Smooth muscle cell (in vitro differentiated cells): Measurements from ENCODE around the gene YJEFN3. TPM values are rescaled to one million over a fixed set of nuclear protein-coding genes. Genes with fewer than 3 reads are reported as not detected.

ENCODE experiments used
- DNase-seq: peaks from one replicate; lab custom pipeline; 2025; ENCODE audit not compliant: unreplicated experiment; lab: John Stamatoyannopoulos, UW
- H2AFZ ChIP-seq: fragments of 200-600 bp; sonication (generic); 2 replicates; pipeline ENCODE4 v1.6.0; 2016; ENCODE audit warnings: antibody characterized with exemption, low read depth, mild to moderate bottlenecking
- H3F3A ChIP-seq: fragments of 200-600 bp; sonication (generic); 2 replicates; pipeline ENCODE4 v1.6.0; 2017; ENCODE audit warnings: antibody characterized with exemption, low read depth
- H3K27ac ChIP-seq: fragments of 200-600 bp; sonication (generic); 2 replicates; pipeline ENCODE4 v1.5.1; 2016; ENCODE audit warnings: low read depth, mild to moderate bottlenecking
- H3K27me3 ChIP-seq: fragments of 200-600 bp; sonication (generic); 2 replicates; pipeline ENCODE4 v1.6.1; 2016; ENCODE audit warnings: low read depth, mild to moderate bottlenecking
- H3K36me3 ChIP-seq: fragments of 200-600 bp; sonication (generic); 2 replicates; pipeline ENCODE4 v1.5.1; 2016; ENCODE audit warnings: low read depth
- H3K4me1 ChIP-seq: fragments of 200-600 bp; sonication (generic); 2 replicates; pipeline ENCODE4 v1.5.1; 2016; ENCODE audit warnings: low read depth
- H3K4me2 ChIP-seq: fragments of 200-600 bp; sonication (generic); 2 replicates; pipeline ENCODE4 v1.6.0; 2016; ENCODE audit warnings: mild to moderate bottlenecking
- H3K4me3 ChIP-seq: fragments of 200-600 bp; sonication (generic); 2 replicates; pipeline ENCODE4 v1.5.1; 2016; ENCODE audit warnings: mild to moderate bottlenecking
- H3K79me2 ChIP-seq: fragments of 200-600 bp; sonication (generic); 2 replicates; pipeline ENCODE4 v1.6.0; 2016; ENCODE audit warnings: low read depth, mild to moderate bottlenecking
- H3K9ac ChIP-seq: fragments of 200-600 bp; sonication (generic); 2 replicates; pipeline ENCODE4 v1.6.0; 2016; ENCODE audit warnings: low read depth
- H3K9me3 ChIP-seq: fragments of 200-600 bp; sonication (generic); replicated peaks from 2 replicates; pipeline ENCODE4 v1.5.1; 2016; ENCODE audit warnings: low read depth
- H4K20me1 ChIP-seq: fragments of 200-600 bp; sonication (generic); 2 replicates; pipeline ENCODE4 v1.6.0; 2016; ENCODE audit warnings: low read depth
- CTCF ChIP-seq: fragments of 200-600 bp; sonication (generic); IDR thresholded peaks from 2 replicates; pipeline ENCODE4 v1.5.1; 2017; ENCODE audit warnings: borderline replicate concordance, mild to moderate bottlenecking, antibody characterized with exemption; ENCODE audit not compliant: insufficient read depth, poor library complexity, severe bottlenecking
- WGBS: methylation state at CpG from one replicate; pipeline ENCODE4 v1.1.7; 2016; ENCODE audit warnings: low lambda C conversion rate; 5-methylcytosine and 5-hydroxymethylcytosine counted together
- polyA plus RNA-seq: library from polyadenylated mRNA; unstranded; fragments of >200 nt; fragmentation: Nextera tagmentation; extraction: Ambion mirVana; gene quantifications from 2 replicates; pipeline ENCODE4 v1.2.1, GENCODE V29; 2016
- total RNA-seq: library from RNA; depleted of rRNA; stranded (reverse); fragments of >200 nt; gene quantifications from 2 replicates; pipeline ENCODE4 v1.2.3, GENCODE V29; 2014

The YJEFN3 gene
- total and polyA plus RNA-seq, 2 experiments from 2014 or later = 2.2 to 5.8 TPM

GRCh38 chr19:19546751-19547162, 18.0 kb downstream of the YJEFN3 start:
- TF ChIP-seq CTCF = no peak
- no peak overlapping the region for H3K4me2 ChIP-seq
- H3K79me2 ChIP-seq = no peaks in the 10 kb centered on the region
- no peaks in the 10 kb centered on the region for H3F3A ChIP-seq
- no peaks in the 10 kb centered on the region for H3K36me3 ChIP-seq
- H3K4me3 ChIP-seq = no peak overlapping the region
- no peaks in the 10 kb centered on the region for H3K9me3 ChIP-seq
- no peak overlapping the region for H3K27ac ChIP-seq
- DNase-seq = no peak
- H4K20me1 ChIP-seq = no peaks in the 10 kb centered on the region
- H3K4me1 ChIP-seq = peaks cover 11% of the 10 kb centered on the region
- H2AFZ ChIP-seq = no peak overlapping the region
- no peaks in the 10 kb centered on the region for H3K27me3 ChIP-seq
- H3K9ac ChIP-seq = no peak overlapping the region
- 90% methylated on average over 13 of the region's 19 CpGs for WGBS

GRCh38 chr19:19547674-19548336, 19.1 kb downstream of the YJEFN3 start:
- no peaks in the 10 kb centered on the region for H3K9me3 ChIP-seq
- 96% methylated on average over 15 of the region's 15 CpGs for WGBS
- H3K27ac ChIP-seq = peak overlapping the region; percentile 69
- no peaks in the 10 kb centered on the region for H3K79me2 ChIP-seq
- no peaks in the 10 kb centered on the region for H3F3A ChIP-seq
- TF ChIP-seq CTCF = no peak
- H2AFZ ChIP-seq = no peak overlapping the region
- no peak overlapping the region for H3K9ac ChIP-seq
- H3K27me3 ChIP-seq = no peaks in the 10 kb centered on the region
- no peaks in the 10 kb centered on the region for H4K20me1 ChIP-seq
- no peak overlapping the region for H3K4me3 ChIP-seq
- no peak overlapping the region for H3K4me2 ChIP-seq
- peaks cover 12% of the 10 kb centered on the region for H3K4me1 ChIP-seq
- DNase-seq = no peak
- H3K36me3 ChIP-seq = no peaks in the 10 kb centered on the region

GRCh38 chr19:19548915-19549759, 20.4 kb downstream of the YJEFN3 start:
- Histone ChIP-seq H3K4me3 (no peak overlapping the region), H3K27ac (peak overlapping the region; percentile 69), H4K20me1 (no peaks in the 10 kb centered on the region), H2AFZ (no peak overlapping the region), H3K9ac (peak overlapping the region; percentile 48), H3F3A (no peaks in the 10 kb centered on the region), H3K4me1 (peaks cover 12% of the 10 kb centered on the region), H3K36me3 (no peaks in the 10 kb centered on the region), H3K4me2 (peak overlapping the region; percentile 47), H3K9me3 (no peaks in the 10 kb centered on the region), H3K27me3 (no peaks in the 10 kb centered on the region), H3K79me2 (no peaks in the 10 kb centered on the region)
- no peak for DNase-seq
- TF ChIP-seq CTCF = no peak
- 67% methylated on average over 13 of the region's 13 CpGs for WGBS
